Neural cell (in vitro differentiated cells): ENCODE results near the gene SMG6. TPM values are rescaled to one million over a fixed set of nuclear protein-coding genes. Genes with fewer than 3 reads are reported as not detected.
A peak's percentile ranks its signal among the peaks of the same experiment; 100 is the strongest.

Experiments
- H2AFZ ChIP-seq: fragments of 200-600, 300-800 bp; sonication (generic), shearing (Covaris generic); 2 replicates; pipeline ENCODE4 v1.6.0; 2014; ENCODE audit warnings: low read depth, mild to moderate bottlenecking, antibody characterized with exemption, low read length, moderate library complexity
- H3F3A ChIP-seq: fragments of 200-600 bp; shearing (Covaris generic); 2 replicates; pipeline ENCODE4 v1.6.1; 2016; ENCODE audit warnings: mild to moderate bottlenecking, moderate library complexity, mixed read lengths, antibody characterized with exemption, low read length; ENCODE audit not compliant: insufficient read depth, poor library complexity, severe bottlenecking
- H3K27ac ChIP-seq: fragments of 200-600, 300-800 bp; sonication (generic), shearing (Covaris generic); 2 replicates; pipeline ENCODE4 v1.5.1; 2014; ENCODE audit warnings: mild to moderate bottlenecking, low read length, moderate library complexity
- H3K27me3 ChIP-seq: fragments of 300-800, 200-600 bp; sonication (generic), shearing (Covaris generic); 2 replicates; pipeline ENCODE4 v1.6.0; 2014; ENCODE audit warnings: mild to moderate bottlenecking, low read depth, low read length, moderate library complexity; ENCODE audit not compliant: insufficient read depth
- H3K36me3 ChIP-seq: fragments of 300-800, 200-600 bp; sonication (generic), shearing (Covaris generic); 2 replicates; pipeline ENCODE4 v1.5.1; 2014; ENCODE audit warnings: mild to moderate bottlenecking, antibody characterized with exemption, low read length, moderate library complexity; ENCODE audit not compliant: insufficient read depth
- H3K4me2 ChIP-seq: fragments of 300-800, 200-600 bp; sonication (generic), shearing (Covaris generic); 2 replicates; pipeline ENCODE4 v1.6.0; 2014; ENCODE audit warnings: mild to moderate bottlenecking, low read length
- H3K4me3 ChIP-seq: fragments of 300-800, 200-600 bp; sonication (generic), shearing (Covaris generic); 2 replicates; pipeline ENCODE4 v1.5.1; 2014; ENCODE audit warnings: mild to moderate bottlenecking, low read length, moderate library complexity
- H3K79me2 ChIP-seq: fragments of 200-600 bp; shearing (Covaris generic); replicated peaks from 2 replicates; pipeline ENCODE4 v1.6.0; 2014; ENCODE audit warnings: mild to moderate bottlenecking, low read length, moderate library complexity; ENCODE audit not compliant: insufficient read depth
- H3K9ac ChIP-seq: fragments of 300-800, 200-600 bp; sonication (generic), shearing (Covaris generic); 2 replicates; pipeline ENCODE4 v1.6.1; 2016; ENCODE audit warnings: mild to moderate bottlenecking, low read length, mixed read lengths
- H3K9me2 ChIP-seq: fragments of 200-600 bp; shearing (Covaris generic); 2 replicates; pipeline ENCODE4 v1.6.1; 2016; ENCODE audit warnings: mild to moderate bottlenecking, low read length, mixed read lengths; ENCODE audit not compliant: insufficient read depth
- H3K9me3 ChIP-seq: fragments of 200-600, 300-800 bp; sonication (generic), shearing (Covaris generic); 2 replicates; pipeline ENCODE4 v1.6.1; 2016; ENCODE audit warnings: mild to moderate bottlenecking, mixed run types, low read length, moderate library complexity, mixed read lengths
- H4K20me1 ChIP-seq: fragments of 200-600 bp; shearing (Covaris generic); 2 replicates; pipeline ENCODE4 v1.6.1; 2016; ENCODE audit warnings: mild to moderate bottlenecking, mixed run types; ENCODE audit not compliant: insufficient read depth
- CTCF ChIP-seq: fragments of 450-650 bp; IDR thresholded peaks from 2 replicates; pipeline ENCODE4 v1.5.1; 2014; ENCODE audit warnings: antibody characterized with exemption, mild to moderate bottlenecking, moderate library complexity; ENCODE audit not compliant: poor library complexity, severe bottlenecking
- EP300 ChIP-seq: fragments of 450-650 bp; conservative IDR thresholded peaks from 2 replicates; pipeline ENCODE4 v1.6.1; 2014; ENCODE audit warnings: antibody characterized with exemption, mild to moderate bottlenecking, moderate library complexity; ENCODE audit not compliant: poor library complexity, severe bottlenecking
- EZH2 ChIP-seq: fragments of 200-600, 300-800 bp; shearing (Covaris generic), sonication (generic); IDR thresholded peaks from 2 replicates; pipeline ENCODE4 v1.6.1; 2014; ENCODE audit warnings: antibody characterized with exemption, low read length, borderline replicate concordance, mild to moderate bottlenecking; ENCODE audit not compliant: insufficient read depth, poor library complexity, severe bottlenecking
- MXI1 ChIP-seq: fragments of 450-650 bp; conservative IDR thresholded peaks from 2 replicates; pipeline ENCODE4 v1.6.1; 2014; ENCODE audit warnings: antibody characterized with exemption, mild to moderate bottlenecking; ENCODE audit not compliant: poor library complexity, severe bottlenecking
- POLR2AphosphoS5 ChIP-seq: IDR thresholded peaks from 2 replicates; pipeline ENCODE4 v1.6.1; 2012
- RAD21 ChIP-seq: fragments of 450-650 bp; conservative IDR thresholded peaks from 2 replicates; pipeline ENCODE4 v1.6.1; 2014; ENCODE audit warnings: antibody characterized with exemption, mild to moderate bottlenecking, moderate library complexity
- REST ChIP-seq: IDR thresholded peaks from 2 replicates; pipeline ENCODE4 v1.6.1; 2012; ENCODE audit warnings: borderline replicate concordance
- SMC3 ChIP-seq: fragments of 450-650 bp; conservative IDR thresholded peaks from 2 replicates; pipeline ENCODE4 v1.6.1; 2014; ENCODE audit warnings: antibody characterized with exemption, mild to moderate bottlenecking, moderate library complexity; ENCODE audit not compliant: poor library complexity
- TAF1 ChIP-seq: IDR thresholded peaks from 2 replicates; pipeline ENCODE4 v1.6.1; 2012; ENCODE audit warnings: low read depth
- polyA plus RNA-seq: library from polyadenylated mRNA; depleted of rRNA; stranded (reverse); fragments of >200 nt; gene quantifications from 2 replicates; pipeline ENCODE4 v1.2.3, GENCODE V29; 2014

Gene SMG6
- polyA plus RNA-seq, 1 donor from 2014 or later, result 13.9 TPM

GRCh38 chr17:2023256-2023655 lies 280.3 kb downstream of the SMG6 start:
- H3K9ac ChIP-seq, result peak overlapping the region; percentile 51
- no peaks in the 10 kb centered on the region for H3F3A ChIP-seq
- H3K36me3 ChIP-seq, result no peaks in the 10 kb centered on the region
- H3K79me2 ChIP-seq, result no peaks in the 10 kb centered on the region
- peak overlapping the region; percentile 2 for H3K4me2 ChIP-seq
- H4K20me1 ChIP-seq, result no peaks in the 10 kb centered on the region
- peak overlapping the region; percentile 34 for H3K27ac ChIP-seq
- H3K9me2 ChIP-seq, result no peaks in the 10 kb centered on the region
- no peak overlapping the region for H2AFZ ChIP-seq
- no peaks in the 10 kb centered on the region for H3K9me3 ChIP-seq
- peaks cover 24% of the 10 kb centered on the region for H3K27me3 ChIP-seq
- TF ChIP-seq EP300 (no peak), REST (no peak)
- H3K4me3 ChIP-seq, result peak overlapping the region; percentile 90

GRCh38 chr17:2022647-2023240 lies 280.8 kb downstream of the SMG6 start:
- TF ChIP-seq SMC3, result no peak
- TF ChIP-seq REST, result no peak
- H3K4me3 ChIP-seq, result peak overlapping the region; percentile 90
- H3K9me2 ChIP-seq, result no peaks in the 10 kb centered on the region
- peaks cover 24% of the 10 kb centered on the region for H3K27me3 ChIP-seq
- no peaks in the 10 kb centered on the region for H3K79me2 ChIP-seq
- H3K9me3 ChIP-seq, result no peaks in the 10 kb centered on the region
- H3K4me2 ChIP-seq, result peak overlapping the region; percentile 2
- H3K27ac ChIP-seq, result peak overlapping the region; percentile 34
- no peaks in the 10 kb centered on the region for H3F3A ChIP-seq
- peak overlapping the region; percentile 51 for H3K9ac ChIP-seq
- H4K20me1 ChIP-seq, result no peaks in the 10 kb centered on the region
- no peaks in the 10 kb centered on the region for H3K36me3 ChIP-seq
- no peak overlapping the region for H2AFZ ChIP-seq

- H3F3A ChIP-seq, result no peaks in the 10 kb centered on the region
- no peaks in the 10 kb centered on the region for H3K9me3 ChIP-seq
- no peaks in the 10 kb centered on the region for H4K20me1 ChIP-seq
- H3K27me3 ChIP-seq, result peaks cover 16% of the 10 kb centered on the region
- H3K4me3 ChIP-seq, result no peak overlapping the region
- no peaks in the 10 kb centered on the region for H3K79me2 ChIP-seq
- no peak overlapping the region for H3K4me2 ChIP-seq
- no peaks in the 10 kb centered on the region for H3K36me3 ChIP-seq
- no peak overlapping the region for H3K9ac ChIP-seq
- no peaks in the 10 kb centered on the region for H3K9me2 ChIP-seq
- H2AFZ ChIP-seq, result no peak overlapping the region
- no peak for TF ChIP-seq EP300
- TF ChIP-seq TAF1, result no peak
- no peak for TF ChIP-seq SMC3
- no peak for TF ChIP-seq POLR2AphosphoS5
- no peak for TF ChIP-seq EZH2
- no peak for TF ChIP-seq RAD21
- TF ChIP-seq REST, result no peak
- no peak for TF ChIP-seq CTCF
- no peak for TF ChIP-seq MXI1
- H3K27ac ChIP-seq, result no peak overlapping the region
Observed at GRCh38 chr17:2020721-2021120, 282.9 kb downstream of the SMG6 start.
